Brain pericyte (primary cell): ENCODE measurements around the gene TEX36.
A peak's percentile ranks its signal among the peaks of the same experiment; 100 is the strongest.
"Not testable (repeated sequence)": the region's sequence is repeated elsewhere in the genome, so short reads cannot be mapped to it uniquely, and the experiment has no call there.

Experiments used
- DNase-seq: peaks from one replicate; pipeline ENCODE4 v3.0.0-alpha.2; 2012; ENCODE audit warnings: low read depth, low spot score

The TEX36 gene

DNA sequence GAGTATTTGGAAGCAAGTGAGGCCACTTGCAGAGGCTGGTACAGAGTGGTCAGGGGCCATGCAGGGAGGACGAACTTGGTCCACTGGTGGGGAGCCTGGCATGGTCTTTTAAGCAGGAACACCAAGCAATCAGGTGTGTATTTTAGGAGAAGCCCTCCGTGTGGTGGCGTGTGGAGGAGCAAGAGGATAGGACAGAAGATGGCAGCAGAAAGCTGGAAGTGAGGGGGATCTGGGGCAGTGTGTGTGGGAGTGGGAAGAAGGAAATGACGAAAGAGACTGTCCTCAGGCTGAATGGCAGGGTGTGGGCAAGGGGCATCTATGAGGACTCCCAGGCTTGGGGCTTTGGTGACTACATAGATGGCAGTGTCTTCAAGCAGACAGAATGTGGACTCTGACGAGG lies 51.2 kb downstream of the TEX36 start:
- no peak for DNase-seq

DNA sequence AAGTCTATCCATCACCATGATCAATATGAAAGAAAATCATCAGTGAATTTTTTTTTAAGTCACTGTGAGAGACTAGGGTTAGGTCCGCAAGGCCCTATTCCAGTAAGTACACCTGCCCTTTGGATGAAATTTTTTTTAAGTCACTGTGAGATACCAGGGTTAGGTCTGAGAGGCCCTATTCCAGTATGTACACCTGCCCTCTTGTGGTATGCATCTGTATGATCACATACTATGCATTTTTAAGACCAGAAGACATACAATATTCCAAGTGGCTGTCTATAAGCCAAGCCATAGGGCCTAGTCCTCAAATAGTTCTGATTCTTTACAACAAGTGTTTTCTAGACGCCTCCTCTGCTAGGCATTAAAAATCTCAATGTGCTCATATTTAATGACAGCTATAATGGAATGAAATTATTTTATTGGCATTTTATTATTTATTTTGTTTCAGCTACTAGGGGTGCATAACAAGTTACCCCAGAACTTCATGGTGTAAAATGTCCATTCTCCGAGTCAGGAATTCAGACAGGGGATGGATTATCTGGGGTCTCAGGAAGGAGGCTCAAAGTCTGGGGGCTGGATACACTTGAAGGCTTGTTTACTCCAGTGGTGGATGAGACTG lies 53.1 kb downstream of the TEX36 start:
- DNase-seq, result peak; percentile 16

DNA sequence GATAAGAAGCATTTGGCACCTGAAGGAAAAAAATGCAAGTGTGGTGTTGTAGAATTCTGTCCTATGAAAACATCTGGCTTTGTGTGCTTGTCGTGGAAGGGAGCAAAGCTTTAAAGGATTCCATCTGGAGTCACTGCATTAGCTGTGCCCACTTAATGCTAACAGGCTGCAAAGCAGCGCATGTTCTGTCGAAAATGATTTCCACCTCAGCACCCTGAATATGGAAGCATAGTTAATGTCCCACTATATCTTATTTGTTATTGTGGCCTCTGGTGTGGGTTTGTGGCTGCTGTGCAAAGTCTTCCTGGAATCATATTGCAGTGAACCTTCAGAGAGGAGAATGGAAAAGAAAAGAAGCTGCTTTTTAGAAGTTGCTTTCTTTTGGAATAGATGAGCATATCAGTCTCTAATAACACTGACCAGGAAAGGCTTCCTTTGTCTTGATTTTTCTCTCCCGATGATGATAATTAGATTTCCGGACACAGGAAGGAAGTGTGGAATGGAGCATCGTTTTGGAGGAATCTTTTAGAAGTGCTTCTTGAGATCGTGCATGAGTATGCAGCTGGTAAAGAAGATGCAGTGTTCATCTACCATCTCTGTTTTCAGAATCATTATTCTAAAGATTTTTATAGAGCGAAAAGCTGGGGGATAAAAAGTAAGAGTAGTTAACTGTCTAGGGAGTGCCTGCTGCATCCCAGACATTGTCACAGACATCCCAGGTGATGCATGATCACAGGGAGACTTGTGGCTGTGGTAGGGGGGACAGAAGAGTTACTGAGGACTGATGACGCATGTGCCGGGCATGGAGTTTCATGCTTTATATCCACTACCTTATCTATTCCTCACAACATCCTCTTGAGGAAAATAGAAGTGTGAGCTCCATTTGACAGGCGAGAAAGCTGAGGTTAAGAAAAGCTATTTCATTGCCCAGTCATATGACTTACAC lies 54.6 kb downstream of the TEX36 start:
- no peak for DNase-seq

DNA sequence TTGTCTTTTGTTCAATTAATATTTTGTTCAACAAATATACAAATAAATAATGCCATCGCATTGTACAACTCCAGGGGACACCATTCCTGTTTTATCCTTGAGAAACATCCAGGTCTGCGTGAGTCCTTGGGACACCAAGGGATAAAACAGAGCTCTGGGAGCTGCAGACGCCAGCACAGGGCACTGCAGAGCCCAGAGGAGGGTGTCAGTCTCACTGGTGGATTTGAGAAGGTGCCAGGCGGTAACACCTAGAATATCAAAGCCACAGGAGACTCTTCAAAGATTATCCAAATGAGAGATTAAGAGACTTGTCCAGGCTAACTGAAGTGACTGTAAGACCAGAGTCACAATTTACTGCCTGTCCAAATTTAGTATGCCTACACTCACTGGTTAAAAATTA lies 55.3 kb downstream of the TEX36 start:
- no peak for DNase-seq

DNA sequence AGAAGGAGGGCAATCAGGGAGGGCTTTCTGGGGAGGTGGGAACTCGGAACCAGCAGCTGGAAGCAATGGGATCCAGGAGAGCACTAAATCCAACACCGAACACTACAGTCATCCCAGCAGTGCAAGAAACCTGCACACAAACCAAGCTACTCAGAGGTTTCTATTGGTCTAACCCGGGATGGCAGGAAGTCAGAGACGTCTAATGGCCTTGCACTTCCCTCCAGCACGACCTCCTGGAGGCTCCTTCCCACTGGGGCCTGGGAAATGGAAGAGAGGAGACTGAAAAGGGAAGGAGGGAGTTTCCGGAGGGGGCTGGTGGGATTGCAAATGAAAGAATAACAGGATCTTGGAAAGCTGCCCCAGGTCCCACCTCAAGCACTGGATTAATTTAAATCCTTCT lies 56.3 kb downstream of the TEX36 start:
- no peak for DNase-seq

DNA sequence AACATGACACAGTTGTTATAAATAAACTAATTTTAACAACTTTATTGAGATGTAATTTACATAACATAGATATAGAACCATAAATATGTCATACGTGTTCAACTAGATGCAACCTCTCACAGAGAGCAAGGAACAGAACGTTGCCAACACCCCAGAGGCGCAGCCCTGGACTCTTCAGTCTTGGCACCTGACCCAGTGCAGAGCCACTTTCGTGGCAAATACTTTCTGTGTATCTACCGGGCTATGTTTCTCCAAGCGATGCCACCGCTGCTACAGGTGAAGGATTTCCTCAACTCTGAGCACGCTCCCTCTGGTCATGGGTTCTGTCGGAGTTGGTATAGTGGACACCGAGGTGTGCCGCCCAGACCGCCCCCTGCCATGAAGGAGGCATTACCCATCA lies 57.4 kb downstream of the TEX36 start:
- DNase-seq, result no peak

DNA sequence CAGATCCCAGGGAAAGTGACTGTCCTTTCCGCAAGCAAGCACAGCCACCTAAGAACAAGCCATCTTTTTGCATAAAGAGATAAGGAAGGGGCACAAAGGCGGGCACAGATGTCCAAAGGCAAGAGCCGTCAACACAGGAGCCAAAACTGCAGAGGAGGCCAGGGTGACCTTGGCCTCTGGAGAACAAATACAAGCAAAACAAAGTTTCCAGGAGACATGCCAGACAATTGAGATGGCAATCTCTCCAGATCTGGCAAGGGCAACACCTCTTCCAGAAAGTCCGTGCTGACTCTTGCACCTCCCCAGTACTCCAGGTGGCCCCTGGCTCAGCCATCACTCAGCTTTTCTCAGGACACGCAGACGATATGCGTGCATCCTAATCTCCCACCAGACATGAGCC lies 58.2 kb downstream of the TEX36 start:
- no peak for DNase-seq

DNA sequence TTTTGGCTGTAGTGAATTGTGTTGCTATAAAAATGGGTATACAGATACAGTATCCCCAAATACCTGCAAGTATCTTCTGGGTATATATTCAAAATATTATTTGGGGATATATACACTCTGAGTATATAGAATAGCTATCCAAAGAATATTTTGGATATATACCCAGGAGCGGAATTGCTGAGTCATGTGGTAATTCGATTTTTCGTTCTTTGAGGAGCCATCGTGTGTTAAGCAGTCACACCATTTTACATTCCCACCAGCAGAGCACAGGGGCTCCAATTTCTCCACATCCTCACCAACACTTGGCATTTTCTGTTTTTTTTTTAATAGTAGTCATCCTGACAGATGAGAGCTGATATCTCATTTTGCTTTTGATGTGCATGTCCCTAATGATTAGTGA lies 61.9 kb downstream of the TEX36 start:
- no peak for DNase-seq

DNA sequence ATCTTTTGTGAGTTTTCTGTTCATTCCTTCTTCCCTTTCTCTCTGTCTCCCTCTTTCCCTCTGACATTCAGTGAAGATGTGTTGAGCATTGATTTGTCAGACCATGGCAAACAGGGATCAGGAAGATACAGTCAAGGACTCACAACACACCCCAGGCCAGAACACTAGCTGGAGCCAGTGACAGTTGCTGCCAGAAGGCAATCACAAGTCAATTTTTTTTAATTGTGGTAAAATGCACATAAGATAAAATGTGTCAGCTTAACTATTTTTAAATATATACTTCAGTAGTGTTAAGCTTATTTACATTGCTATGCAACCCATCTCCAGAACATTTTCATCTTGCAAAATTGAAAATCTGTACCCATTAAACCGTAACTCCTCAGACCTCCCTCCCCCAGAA lies 62.6 kb downstream of the TEX36 start:
- DNase-seq, result no peak

DNA sequence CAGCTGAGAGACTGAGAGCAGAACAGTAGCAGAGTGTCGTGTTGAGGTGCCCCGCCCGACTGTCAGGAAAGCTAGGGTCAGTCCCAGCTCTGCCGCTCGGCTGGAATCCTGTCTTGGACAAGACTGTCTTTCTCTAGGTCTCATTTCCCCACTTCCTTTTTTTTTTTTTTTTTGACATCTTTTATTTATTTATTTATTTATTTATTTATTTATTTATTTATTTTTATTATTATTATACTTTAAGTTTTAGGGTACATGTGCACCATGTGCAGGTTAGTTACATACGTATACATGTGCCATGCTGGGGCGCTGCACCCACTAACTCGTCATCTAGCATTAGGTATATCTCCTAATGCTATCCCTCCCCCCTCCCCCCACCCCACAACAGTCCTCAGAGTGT lies 69.9 kb downstream of the TEX36 start:
- DNase-seq, result not testable (repeated sequence)

DNA sequence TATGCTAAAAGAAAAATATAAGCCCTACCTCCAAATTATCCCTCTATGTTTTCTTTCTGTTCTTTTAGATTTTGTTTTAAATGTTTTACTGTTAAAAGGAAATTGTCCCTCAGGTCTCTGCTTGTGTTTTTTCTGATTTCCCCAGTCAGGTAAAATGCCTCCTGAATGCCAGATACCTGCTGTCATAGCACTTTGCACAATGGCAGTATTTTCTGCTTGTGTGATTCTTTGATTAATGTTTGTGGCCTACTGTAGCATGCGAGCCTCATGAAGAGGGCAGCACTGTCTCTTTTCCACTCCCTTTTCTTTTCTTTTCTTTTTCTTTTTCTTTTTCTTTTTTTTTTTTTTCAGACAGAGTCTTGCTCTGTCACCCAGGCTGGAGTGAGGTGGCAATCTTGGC lies 71.2 kb downstream of the TEX36 start:
- DNase-seq, result no peak

DNA sequence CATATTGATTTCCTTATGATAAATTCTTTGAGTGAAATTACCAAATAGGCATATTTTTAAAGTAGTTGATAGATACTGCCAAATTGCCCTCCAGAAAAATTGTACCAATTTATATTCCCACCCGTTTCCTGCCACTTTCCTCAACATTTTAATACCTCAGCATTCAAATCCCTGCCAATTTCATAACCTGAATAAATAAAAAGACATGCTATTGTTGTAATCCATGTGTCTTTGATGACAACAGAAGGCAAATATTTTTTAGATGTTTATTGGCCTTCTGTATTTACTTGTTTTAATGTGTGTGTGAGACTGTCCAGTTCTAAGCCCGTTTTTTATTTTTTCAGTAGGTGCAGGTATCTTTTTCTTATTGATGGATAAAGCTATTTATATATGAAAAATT lies 71.7 kb downstream of the TEX36 start:
- no peak for DNase-seq

DNA sequence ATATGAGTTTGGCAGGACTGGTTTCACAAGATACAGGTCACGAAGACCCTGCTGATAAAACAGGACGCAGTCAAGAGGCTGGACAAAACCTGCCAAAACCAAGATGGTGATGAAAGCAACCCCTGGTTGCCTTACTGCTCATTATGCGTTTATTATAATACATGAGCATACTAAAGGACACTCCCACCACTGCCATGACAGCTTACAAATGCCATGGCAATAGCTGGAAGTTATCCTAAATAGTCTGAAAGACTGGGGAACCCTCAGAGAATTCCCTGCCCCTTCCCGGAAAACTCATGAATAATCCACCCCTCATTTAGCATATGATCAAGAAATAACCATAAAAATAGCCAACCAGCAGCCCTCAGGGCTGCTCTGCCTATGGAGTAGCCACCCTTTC lies 73.1 kb downstream of the TEX36 start:
- DNase-seq, result no peak

DNA sequence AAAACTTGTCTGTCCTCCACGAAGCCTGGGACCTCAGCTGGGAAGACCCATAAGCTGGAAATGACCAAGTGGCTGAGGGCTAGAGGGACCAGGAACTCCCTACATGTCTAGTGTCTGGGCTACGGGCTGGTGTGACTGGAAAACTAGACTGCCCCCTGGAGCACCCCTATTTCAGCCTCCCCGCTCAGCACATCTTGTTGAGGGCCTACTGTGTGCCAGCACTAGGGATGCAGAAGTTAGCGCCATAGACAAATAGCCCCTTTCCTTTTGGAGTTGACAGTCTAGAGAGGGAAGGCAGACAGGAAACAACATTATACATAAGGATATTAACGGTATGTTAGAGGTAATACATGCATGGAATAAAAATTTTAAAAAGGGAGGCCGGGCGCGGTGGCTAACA lies 74.5 kb downstream of the TEX36 start:
- no peak for DNase-seq

DNA sequence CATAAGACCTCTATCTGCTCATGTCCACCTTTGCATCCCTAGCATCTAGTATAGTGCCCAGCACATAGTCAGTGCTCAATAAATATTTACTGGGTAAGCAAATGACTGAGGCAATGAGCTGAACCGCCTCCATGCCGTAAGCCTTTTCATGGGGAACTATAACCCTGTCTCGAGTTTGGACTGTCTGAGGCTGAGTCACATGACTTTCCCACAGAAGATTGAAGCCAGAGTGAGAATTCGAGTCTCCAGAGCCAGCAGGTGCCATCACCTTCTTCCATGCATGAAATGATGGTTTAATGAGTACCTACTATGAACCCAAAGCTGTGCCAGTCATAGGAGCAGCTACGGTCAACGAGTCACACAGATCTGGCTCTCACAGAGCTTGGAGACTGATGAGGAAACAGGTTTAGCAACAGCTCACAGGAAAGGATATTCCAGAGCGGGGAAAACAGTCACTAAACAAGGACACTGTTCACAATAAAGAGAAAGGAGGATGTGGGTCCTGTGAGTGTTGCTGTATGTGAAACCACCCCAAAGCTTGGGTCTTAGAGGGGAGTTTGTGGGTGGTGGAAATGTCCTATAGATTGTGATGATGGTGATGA lies 75.2 kb downstream of the TEX36 start:
- no peak for DNase-seq

DNA sequence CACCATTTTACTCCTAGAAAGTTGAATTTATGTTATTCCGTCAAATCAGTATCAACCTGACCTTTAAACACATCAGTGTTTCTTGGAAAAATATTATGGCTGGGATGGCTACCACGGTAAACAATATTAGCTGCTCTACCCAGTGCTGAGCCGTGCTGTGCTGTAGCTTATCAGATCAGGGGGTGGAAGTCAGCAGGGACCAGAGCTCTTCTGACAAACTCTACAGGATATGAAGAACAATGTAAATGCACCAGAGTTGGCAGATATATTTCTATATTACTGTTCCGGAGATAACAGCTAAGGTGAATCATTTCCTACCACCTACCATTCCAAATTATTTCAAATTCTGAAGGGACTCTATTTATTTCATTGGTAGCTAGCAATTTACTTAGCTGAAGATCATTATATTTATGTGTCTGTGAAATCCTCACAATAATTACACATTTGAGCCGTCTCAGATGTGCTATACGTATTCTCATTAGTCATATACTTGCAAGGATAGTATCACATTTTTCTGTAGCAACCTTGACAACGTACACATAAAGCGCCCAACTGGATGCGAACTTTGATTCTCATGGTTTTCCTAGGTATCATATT lies 76.5 kb downstream of the TEX36 start:
- DNase-seq, result no peak
